Neural cell (in vitro differentiated cells): ENCODE results near the gene TCF23.

ENCODE experiments used
- EP300 ChIP-seq: fragments of 450-650 bp; conservative IDR thresholded peaks from 2 replicates; pipeline ENCODE4 v1.6.1; 2014; ENCODE audit warnings: antibody characterized with exemption, mild to moderate bottlenecking, moderate library complexity; ENCODE audit not compliant: poor library complexity, severe bottlenecking
- POLR2AphosphoS5 ChIP-seq: IDR thresholded peaks from 2 replicates; pipeline ENCODE4 v1.6.1; 2012
- SMC3 ChIP-seq: fragments of 450-650 bp; conservative IDR thresholded peaks from 2 replicates; pipeline ENCODE4 v1.6.1; 2014; ENCODE audit warnings: antibody characterized with exemption, mild to moderate bottlenecking, moderate library complexity; ENCODE audit not compliant: poor library complexity
- TAF1 ChIP-seq: IDR thresholded peaks from 2 replicates; pipeline ENCODE4 v1.6.1; 2012; ENCODE audit warnings: low read depth
- TF ChIP-seq, protein P1 (sequence below): fragments of 450-650 bp; IDR thresholded peaks from 2 replicates; pipeline ENCODE4 v1.5.1; 2014; ENCODE audit warnings: antibody characterized with exemption, mild to moderate bottlenecking, moderate library complexity; ENCODE audit not compliant: poor library complexity, severe bottlenecking
- TF ChIP-seq, protein P2 (sequence below): IDR thresholded peaks from 2 replicates; pipeline ENCODE4 v1.6.1; 2012; ENCODE audit warnings: borderline replicate concordance

DNA sequence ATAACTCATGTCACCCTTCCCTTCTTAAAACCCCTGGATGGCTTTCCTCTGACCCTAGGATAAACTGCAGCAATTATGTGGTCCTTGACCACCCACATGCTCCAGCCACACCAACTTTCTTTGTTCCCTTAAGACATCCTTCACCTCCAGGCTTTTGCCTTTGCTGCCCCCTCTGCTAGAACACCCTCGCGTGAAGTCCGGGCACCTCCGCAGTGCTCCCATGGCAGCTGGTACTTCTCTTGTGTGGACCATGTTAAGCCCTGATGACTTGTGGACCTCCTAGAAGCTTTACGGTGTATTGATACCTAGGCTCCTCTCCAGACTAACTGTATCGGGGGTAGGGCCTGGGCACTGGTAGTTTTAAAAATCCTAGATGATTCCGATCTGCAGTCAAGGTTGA lies 26.0 kb upstream of the TCF23 start:
- TF ChIP-seq TAF1 (no peak), EP300 (no peak), POLR2AphosphoS5 (no peak), SMC3 (no peak)
- TF ChIP-seq, protein P1, sequence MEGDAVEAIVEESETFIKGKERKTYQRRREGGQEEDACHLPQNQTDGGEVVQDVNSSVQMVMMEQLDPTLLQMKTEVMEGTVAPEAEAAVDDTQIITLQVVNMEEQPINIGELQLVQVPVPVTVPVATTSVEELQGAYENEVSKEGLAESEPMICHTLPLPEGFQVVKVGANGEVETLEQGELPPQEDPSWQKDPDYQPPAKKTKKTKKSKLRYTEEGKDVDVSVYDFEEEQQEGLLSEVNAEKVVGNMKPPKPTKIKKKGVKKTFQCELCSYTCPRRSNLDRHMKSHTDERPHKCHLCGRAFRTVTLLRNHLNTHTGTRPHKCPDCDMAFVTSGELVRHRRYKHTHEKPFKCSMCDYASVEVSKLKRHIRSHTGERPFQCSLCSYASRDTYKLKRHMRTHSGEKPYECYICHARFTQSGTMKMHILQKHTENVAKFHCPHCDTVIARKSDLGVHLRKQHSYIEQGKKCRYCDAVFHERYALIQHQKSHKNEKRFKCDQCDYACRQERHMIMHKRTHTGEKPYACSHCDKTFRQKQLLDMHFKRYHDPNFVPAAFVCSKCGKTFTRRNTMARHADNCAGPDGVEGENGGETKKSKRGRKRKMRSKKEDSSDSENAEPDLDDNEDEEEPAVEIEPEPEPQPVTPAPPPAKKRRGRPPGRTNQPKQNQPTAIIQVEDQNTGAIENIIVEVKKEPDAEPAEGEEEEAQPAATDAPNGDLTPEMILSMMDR = no peak
- TF ChIP-seq, protein P2, sequence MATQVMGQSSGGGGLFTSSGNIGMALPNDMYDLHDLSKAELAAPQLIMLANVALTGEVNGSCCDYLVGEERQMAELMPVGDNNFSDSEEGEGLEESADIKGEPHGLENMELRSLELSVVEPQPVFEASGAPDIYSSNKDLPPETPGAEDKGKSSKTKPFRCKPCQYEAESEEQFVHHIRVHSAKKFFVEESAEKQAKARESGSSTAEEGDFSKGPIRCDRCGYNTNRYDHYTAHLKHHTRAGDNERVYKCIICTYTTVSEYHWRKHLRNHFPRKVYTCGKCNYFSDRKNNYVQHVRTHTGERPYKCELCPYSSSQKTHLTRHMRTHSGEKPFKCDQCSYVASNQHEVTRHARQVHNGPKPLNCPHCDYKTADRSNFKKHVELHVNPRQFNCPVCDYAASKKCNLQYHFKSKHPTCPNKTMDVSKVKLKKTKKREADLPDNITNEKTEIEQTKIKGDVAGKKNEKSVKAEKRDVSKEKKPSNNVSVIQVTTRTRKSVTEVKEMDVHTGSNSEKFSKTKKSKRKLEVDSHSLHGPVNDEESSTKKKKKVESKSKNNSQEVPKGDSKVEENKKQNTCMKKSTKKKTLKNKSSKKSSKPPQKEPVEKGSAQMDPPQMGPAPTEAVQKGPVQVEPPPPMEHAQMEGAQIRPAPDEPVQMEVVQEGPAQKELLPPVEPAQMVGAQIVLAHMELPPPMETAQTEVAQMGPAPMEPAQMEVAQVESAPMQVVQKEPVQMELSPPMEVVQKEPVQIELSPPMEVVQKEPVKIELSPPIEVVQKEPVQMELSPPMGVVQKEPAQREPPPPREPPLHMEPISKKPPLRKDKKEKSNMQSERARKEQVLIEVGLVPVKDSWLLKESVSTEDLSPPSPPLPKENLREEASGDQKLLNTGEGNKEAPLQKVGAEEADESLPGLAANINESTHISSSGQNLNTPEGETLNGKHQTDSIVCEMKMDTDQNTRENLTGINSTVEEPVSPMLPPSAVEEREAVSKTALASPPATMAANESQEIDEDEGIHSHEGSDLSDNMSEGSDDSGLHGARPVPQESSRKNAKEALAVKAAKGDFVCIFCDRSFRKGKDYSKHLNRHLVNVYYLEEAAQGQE = no peak
